Retinal pigment epithelial cell (primary cell): ENCODE results near the gene PTPRD.

Source experiments
- DNase-seq: peaks from one replicate; pipeline ENCODE4 v3.0.0-alpha.2; 2010; ENCODE audit warnings: low read depth
- H3K4me3 ChIP-seq: 2 replicates; pipeline ENCODE4 v1.5.1; 2011; ENCODE audit warnings: mild to moderate bottlenecking, low read length, control low read depth, moderate library complexity
- CTCF ChIP-seq: conservative IDR thresholded peaks from 2 replicates; pipeline ENCODE4 v1.5.1; 2011; ENCODE audit warnings: low read depth, low read length, control low read depth, inconsistent platforms

PTPRD gene

GRCh38 chr9:8477450-8477849, 2135.4 kb downstream of the PTPRD start:
- TF ChIP-seq CTCF: no peak
- no peak for DNase-seq

GRCh38 chr9:8474937-8475336, 2137.9 kb downstream of the PTPRD start:
- no peak for TF ChIP-seq CTCF
- DNase-seq: no peak
- no peak overlapping the region for H3K4me3 ChIP-seq

More at GRCh38 chr9:8477450-8477849, 2135.4 kb downstream of the PTPRD start:
- H3K4me3 ChIP-seq: no peak overlapping the region

GRCh38 chr9:8473244-8474020, 2139.4 kb downstream of the PTPRD start:
- TF ChIP-seq CTCF: no peak
- DNase-seq: no peak

GRCh38 chr9:8468045-8468637, 2144.7 kb downstream of the PTPRD start:
- no peak for TF ChIP-seq CTCF
- H3K4me3 ChIP-seq: no peak overlapping the region
- no peak for DNase-seq

More at GRCh38 chr9:8473244-8474020, 2139.4 kb downstream of the PTPRD start:
- H3K4me3 ChIP-seq: no peak overlapping the region

- DNase-seq: no peak
- H3K4me3 ChIP-seq: no peak overlapping the region
- TF ChIP-seq CTCF: no peak
Measured at GRCh38 chr9:8457816-8458215, 2155.0 kb downstream of the PTPRD start.

GRCh38 chr9:8457055-8457454, 2155.7 kb downstream of the PTPRD start:
- no peak for DNase-seq
- no peak for TF ChIP-seq CTCF
- no peak overlapping the region for H3K4me3 ChIP-seq

GRCh38 chr9:8456344-8456743, 2156.5 kb downstream of the PTPRD start:
- no peak for DNase-seq
- H3K4me3 ChIP-seq: no peak overlapping the region
- TF ChIP-seq CTCF: no peak
